ENCODE data around the gene UROS.

UROS gene

GRCh38 chr10:125828311-125828710, 5.3 kb upstream of the UROS start:
- DNase-seq (ENCODE audit: low spot score) = no peak

DNA sequence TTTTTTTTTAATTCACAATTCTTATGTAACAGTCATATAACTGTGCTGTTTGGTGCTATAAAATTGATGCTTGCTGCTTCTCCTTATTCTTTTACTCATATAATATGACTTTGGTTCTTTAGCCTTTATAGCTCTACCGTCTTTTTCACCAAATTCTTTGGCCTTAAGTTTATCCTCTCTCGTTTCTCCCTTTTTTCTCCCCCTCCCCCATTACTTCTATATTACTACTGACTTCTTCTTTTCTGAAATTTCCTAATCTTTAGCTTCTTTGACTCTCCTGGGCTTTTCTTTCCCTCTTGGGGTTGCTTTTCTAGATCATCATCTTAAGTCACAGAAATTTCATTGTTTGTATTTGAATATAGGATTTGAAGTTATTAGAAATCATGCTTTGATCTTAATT, 4.1 kb upstream of the UROS start:
- no peak for DNase-seq (ENCODE audit: low spot score)

DNA sequence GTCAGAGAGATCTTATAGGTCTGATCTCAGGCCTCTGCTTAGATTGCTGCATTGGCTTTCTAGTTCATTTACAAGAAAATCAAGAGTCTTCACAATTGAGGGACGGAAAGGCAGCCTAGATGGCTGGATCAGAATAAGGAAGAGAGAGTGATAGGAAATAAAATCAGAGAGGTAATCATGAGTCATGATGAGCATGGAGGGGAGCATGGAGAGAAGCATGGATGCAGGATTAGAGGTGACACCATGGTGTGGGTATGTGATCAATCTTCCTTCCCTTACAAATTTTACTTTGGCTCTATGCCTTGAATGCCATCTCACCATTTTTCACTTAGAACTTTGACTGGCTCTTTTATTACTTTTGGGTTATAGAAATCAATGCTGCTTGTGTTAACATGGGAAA, 1.7 kb upstream of the UROS start:
- no peak for DNase-seq (ENCODE audit: low spot score)

- no peak for DNase-seq (ENCODE audit: low spot score)
These were observed 699 bp upstream of the UROS start for GRCh38 chr10:125823663-125824251.

DNA sequence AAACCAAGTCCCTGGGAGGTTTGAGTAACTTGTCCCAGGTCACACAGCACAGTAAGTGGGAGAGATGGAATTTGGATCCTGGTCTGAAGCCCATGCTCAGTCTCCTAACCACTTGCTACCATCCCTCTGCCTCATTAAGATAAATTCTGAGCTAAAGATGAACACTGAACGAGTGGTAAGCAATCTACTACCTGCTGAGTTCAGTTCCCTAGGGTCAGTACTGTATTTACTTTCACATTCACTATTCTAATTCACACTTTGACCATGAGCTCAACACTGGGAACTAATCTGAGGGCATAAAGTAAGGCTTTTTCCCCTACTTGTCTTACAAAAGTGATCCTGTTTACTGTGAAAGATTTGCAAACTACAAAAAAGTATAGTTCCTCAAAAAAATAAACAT, 2.4 kb downstream of the UROS start:
- no peak for DNase-seq (ENCODE audit: low spot score)

GRCh38 chr10:125817337-125817946, 5.6 kb downstream of the UROS start:
- DNase-seq (ENCODE audit: low spot score) = no peak

GRCh38 chr10:125816548-125816947, 6.5 kb downstream of the UROS start:
- DNase-seq (ENCODE audit: low spot score) = no peak

- no peak for DNase-seq (ENCODE audit: low spot score)
These were observed 7.3 kb downstream of the UROS start for GRCh38 chr10:125815764-125816163.

GRCh38 chr10:125812128-125812750, 10.8 kb downstream of the UROS start:
- DNase-seq (ENCODE audit: low spot score) = no peak

DNA sequence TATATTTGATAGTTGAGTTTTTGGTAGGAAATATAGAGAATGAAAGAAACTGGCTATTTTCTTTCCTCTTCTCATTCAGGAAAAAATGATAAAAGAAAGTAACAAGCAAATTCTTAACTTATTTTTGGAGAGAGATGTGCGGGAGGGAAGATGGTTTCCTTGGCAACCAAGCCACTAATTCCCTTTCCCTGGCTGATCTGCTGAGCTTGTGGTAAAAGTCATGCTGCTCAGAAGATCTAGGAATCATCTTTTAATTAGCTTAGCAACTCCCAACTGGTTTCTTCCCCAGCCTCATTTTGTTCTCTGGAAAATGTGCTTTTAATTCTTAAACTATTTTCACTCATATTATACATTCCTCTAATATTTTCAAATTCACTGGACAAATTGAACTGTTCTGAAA, 11.8 kb downstream of the UROS start:
- DNase-seq (ENCODE audit: low spot score) = no peak

GRCh38 chr10:125808047-125808446, 15.0 kb downstream of the UROS start:
- no peak for DNase-seq (ENCODE audit: low spot score)

DNA sequence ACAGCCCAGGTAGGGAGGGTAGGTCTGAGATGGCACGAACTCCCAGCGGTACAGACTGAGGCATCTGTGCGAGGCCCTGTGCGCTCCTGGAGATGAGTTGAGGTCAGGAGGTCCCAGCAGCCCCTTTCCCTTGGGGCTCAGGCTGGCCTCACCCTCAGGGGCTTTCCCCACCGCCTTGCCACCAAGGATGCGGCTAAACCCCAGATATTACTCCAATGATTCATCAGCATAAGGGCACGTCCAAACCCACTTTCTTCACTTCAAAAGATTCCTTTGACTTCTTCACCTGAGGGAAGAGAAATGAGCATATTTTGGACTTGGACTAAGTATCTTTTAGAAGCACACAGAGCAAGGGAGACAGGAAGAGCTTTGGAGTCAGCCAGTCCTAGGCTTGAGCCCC, 20.3 kb downstream of the UROS start:
- DNase-seq (ENCODE audit: low spot score) = no peak

GRCh38 chr10:125802131-125802530, 20.9 kb downstream of the UROS start:
- DNase-seq (ENCODE audit: low spot score) = no peak

GRCh38 chr10:125801574-125801973, 21.5 kb downstream of the UROS start:
- no peak for DNase-seq (ENCODE audit: low spot score)

- DNase-seq (ENCODE audit: low spot score) = no peak
These were observed 23.4 kb downstream of the UROS start for GRCh38 chr10:125799451-125800182.

DNA sequence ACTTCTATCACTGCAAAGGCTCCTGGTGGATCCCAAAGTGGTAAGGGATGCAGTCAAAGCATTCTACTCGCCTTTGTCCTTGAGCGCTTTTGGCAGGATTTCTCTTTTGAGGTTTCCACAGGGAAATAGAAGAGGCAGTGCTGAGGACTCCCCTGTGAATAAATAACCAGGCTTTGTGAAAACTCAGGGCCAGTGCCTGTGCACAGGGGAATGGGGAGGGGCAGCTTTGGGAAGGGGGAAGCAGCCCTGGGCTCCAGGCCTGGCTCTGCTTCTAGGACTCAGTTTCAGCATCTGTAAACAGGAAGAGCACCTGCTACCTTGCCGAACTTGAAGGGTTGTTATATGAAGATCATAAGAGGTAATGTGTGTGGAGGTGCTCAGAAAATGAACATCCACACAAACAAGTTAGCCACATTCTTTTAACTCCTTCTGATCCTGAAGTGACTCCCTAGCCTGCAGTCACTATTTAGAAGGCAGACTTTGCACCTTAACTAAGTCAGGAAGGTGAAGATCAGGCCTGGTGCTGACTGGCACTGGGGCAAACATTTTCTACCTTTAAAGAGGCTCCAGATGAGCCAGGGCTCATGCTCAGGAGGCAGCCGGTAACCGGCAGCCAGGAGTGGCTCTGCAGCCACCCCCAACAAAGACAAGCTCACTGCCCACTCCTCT, 24.9 kb downstream of the UROS start:
- DNase-seq (ENCODE audit: low spot score) = no peak

- DNase-seq (ENCODE audit: low spot score) = no peak
These were observed 25.6 kb downstream of the UROS start for GRCh38 chr10:125797424-125797823.

GRCh38 chr10:125795637-125796190, 27.3 kb downstream of the UROS start:
- no peak for DNase-seq (ENCODE audit: low spot score)

- no peak for DNase-seq (ENCODE audit: low spot score)
These were observed 27.9 kb downstream of the UROS start for GRCh38 chr10:125795128-125795527.

GRCh38 chr10:125792342-125793300, 30.4 kb downstream of the UROS start:
- peak; percentile 68 for DNase-seq (ENCODE audit: low spot score)
